ENCODE measurements around the gene CRCP. TPM values are rescaled to one million over a fixed set of nuclear protein-coding genes. Genes with fewer than 3 reads are reported as not detected.

CRCP gene
- total and polyA plus RNA-seq, 2 experiments from 2014 or later = 36.1 to 43.4 TPM

DNA sequence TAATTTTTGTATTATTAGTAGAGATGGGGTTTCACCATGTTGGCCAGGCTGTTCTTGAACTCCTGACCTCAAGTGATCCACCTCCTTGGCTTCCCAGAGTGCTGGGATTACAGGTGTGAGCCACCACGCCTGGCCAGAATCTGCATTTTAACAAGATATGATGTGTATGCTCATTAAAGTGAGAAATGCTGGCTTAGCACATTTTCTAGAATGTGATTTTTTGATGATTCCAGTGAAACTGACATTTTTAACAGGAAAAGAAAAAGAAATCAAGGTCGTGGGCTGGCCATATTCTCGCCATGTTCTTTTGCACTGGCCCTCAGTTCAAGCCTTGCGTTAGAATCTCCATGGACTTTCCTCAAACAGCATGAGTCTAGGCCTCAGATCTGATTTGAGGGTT lies 72.3 kb downstream of the CRCP start (continued):
- TF ChIP-seq ZNF331 (CRISPR knock-in tag; IDR thresholded peaks at IDR 0.05; ENCODE audit: low read depth) (no peak), POLR2AphosphoS5 (IDR thresholded peaks at IDR 0.05; ENCODE audit: low read depth) (no peak), NANOG (IDR thresholded peaks at IDR 0.05; ENCODE audit: borderline replicate concordance) (no peak)

GRCh38 chr7:66187905-66188304 lies 73.3 kb downstream of the CRCP start:
- Histone ChIP-seq H3K79me2 (replicated peaks; ENCODE audit: insufficient read depth) (no peaks in the 10 kb centered on the region), H3K4me1 (ENCODE audit: insufficient read depth) (no peaks in the 10 kb centered on the region), H3F3A (replicated peaks; ENCODE audit: low read depth) (no peaks in the 10 kb centered on the region), H3K4me3 (no peak overlapping the region), H3K27ac (ENCODE audit: low read depth) (no peak overlapping the region), H3K36me3 (ENCODE audit: insufficient read depth) (no peaks in the 10 kb centered on the region), H2AFZ (no peak overlapping the region), H3K27me3 (ENCODE audit: insufficient read depth) (no peaks in the 10 kb centered on the region), H3K4me2 (no peak overlapping the region), H4K20me1 (replicated peaks; ENCODE audit: insufficient read depth) (no peaks in the 10 kb centered on the region), H3K9me2 (ENCODE audit: insufficient read depth) (no peaks in the 10 kb centered on the region)
- Mint-ChIP-seq H3K4me3 (no peak overlapping the region), H3K27ac (no peak overlapping the region), H3K36me3 (ENCODE audit: low read depth) (no peaks in the 10 kb centered on the region; the same call in 2 of the 3 replicates), H3K9me3 (peaks cover 10% of the 10 kb centered on the region; the same call in 2 of the 3 replicates), H3K27me3 (ENCODE audit: insufficient read depth, low read depth, poor library complexity) (peaks cover 12% of the 10 kb centered on the region), H3K4me1 (no peaks in the 10 kb centered on the region)
- TF ChIP-seq CREB1 (CRISPR knock-in tag; IDR thresholded peaks at IDR 0.05; ENCODE audit: low read depth) (no peak), CTCF (conservative IDR thresholded peaks at IDR 0.05; ENCODE audit: low read depth in 2 of 2) (no peak), ZNF331 (CRISPR knock-in tag; IDR thresholded peaks at IDR 0.05; ENCODE audit: low read depth) (no peak), NANOG (IDR thresholded peaks at IDR 0.05; ENCODE audit: borderline replicate concordance) (no peak), ZNF462 (CRISPR knock-in tag; IDR thresholded peaks at IDR 0.05) (no peak), JUNB (IDR thresholded peaks at IDR 0.05; ENCODE audit: unreplicated experiment) (no peak), POLR2AphosphoS5 (IDR thresholded peaks at IDR 0.05; ENCODE audit: low read depth) (no peak), EZH2phosphoT487 (IDR thresholded peaks at IDR 0.05; ENCODE audit: unreplicated experiment) (no peak), EZH2 (IDR thresholded peaks at IDR 0.05; ENCODE audit: low read depth, unreplicated experiment) (no peak), ZNF114 (CRISPR knock-in tag; IDR thresholded peaks at IDR 0.05) (no peak), ETS1 (IDR thresholded peaks at IDR 0.05) (no peak), STAT1 (IDR thresholded peaks at IDR 0.05; ENCODE audit: unreplicated experiment) (no peak)
- TF ChIP-seq, protein P1, sequence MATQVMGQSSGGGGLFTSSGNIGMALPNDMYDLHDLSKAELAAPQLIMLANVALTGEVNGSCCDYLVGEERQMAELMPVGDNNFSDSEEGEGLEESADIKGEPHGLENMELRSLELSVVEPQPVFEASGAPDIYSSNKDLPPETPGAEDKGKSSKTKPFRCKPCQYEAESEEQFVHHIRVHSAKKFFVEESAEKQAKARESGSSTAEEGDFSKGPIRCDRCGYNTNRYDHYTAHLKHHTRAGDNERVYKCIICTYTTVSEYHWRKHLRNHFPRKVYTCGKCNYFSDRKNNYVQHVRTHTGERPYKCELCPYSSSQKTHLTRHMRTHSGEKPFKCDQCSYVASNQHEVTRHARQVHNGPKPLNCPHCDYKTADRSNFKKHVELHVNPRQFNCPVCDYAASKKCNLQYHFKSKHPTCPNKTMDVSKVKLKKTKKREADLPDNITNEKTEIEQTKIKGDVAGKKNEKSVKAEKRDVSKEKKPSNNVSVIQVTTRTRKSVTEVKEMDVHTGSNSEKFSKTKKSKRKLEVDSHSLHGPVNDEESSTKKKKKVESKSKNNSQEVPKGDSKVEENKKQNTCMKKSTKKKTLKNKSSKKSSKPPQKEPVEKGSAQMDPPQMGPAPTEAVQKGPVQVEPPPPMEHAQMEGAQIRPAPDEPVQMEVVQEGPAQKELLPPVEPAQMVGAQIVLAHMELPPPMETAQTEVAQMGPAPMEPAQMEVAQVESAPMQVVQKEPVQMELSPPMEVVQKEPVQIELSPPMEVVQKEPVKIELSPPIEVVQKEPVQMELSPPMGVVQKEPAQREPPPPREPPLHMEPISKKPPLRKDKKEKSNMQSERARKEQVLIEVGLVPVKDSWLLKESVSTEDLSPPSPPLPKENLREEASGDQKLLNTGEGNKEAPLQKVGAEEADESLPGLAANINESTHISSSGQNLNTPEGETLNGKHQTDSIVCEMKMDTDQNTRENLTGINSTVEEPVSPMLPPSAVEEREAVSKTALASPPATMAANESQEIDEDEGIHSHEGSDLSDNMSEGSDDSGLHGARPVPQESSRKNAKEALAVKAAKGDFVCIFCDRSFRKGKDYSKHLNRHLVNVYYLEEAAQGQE (IDR thresholded peaks at IDR 0.05; ENCODE audit: unreplicated experiment) = no peak
- DNase-seq (ENCODE audit: low spot score) = no peak
- no peak for ATAC-seq
